ENCODE measurements around the gene FUT7.

DNA sequence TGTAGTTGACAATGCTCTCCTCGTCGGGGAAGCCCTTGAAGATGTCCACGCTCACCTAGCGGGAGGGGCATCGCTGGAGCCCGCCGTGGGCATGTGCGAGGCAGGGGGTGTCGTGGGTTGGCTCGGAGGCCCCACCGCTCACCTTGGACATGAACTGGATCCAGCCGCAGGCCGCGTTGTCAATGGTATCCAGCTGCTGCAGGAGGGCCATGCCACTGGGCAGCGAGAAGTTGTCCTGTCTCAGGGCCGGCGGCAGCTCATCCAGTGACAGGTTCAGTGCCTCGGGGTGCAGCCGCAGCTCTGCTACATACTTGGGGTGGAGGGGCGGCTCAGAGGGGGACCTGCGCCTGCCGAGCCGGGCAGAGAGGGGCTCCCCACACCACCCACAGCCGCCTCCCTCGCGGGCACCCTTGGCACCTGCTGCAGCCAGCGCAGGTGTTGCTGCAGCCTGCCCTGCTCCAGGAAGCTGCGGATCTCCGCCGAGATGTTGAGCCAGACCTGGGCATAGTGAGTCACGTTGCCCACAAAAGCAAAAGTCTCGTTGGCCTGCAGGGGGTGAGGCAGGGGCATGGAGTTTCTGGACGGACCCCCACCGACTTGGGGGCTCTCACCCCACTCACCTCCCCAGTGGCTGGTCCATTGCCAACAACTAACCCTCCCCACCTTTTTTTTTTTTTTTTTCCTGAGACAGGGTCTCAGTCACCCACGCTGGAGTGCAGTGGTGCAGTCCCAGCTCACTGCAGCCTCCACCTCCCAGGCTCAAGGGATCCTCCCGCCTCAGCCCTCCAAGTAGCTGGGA lies 12.9 kb downstream of the FUT7 start:
- TF ChIP-seq POLR2A (IDR thresholded peaks at IDR 0.05): no peak
- TF ChIP-seq, protein P1, sequence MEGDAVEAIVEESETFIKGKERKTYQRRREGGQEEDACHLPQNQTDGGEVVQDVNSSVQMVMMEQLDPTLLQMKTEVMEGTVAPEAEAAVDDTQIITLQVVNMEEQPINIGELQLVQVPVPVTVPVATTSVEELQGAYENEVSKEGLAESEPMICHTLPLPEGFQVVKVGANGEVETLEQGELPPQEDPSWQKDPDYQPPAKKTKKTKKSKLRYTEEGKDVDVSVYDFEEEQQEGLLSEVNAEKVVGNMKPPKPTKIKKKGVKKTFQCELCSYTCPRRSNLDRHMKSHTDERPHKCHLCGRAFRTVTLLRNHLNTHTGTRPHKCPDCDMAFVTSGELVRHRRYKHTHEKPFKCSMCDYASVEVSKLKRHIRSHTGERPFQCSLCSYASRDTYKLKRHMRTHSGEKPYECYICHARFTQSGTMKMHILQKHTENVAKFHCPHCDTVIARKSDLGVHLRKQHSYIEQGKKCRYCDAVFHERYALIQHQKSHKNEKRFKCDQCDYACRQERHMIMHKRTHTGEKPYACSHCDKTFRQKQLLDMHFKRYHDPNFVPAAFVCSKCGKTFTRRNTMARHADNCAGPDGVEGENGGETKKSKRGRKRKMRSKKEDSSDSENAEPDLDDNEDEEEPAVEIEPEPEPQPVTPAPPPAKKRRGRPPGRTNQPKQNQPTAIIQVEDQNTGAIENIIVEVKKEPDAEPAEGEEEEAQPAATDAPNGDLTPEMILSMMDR (IDR thresholded peaks at IDR 0.05): no peak
